GM12878 (cell line): Measurements from ENCODE around the gene RIMBP2. TPM values are rescaled to one million over a fixed set of nuclear protein-coding genes. Genes with fewer than 3 reads are reported as not detected.

Source experiments
- ATAC-seq: fragments of 200-7000 bp; cut with Tn5 transposase; 3 replicates; pipeline ENCODE4 v1.9.1; 2020; ENCODE audit warnings: mild to moderate bottlenecking, moderate library complexity
- BruUV-seq: library from RNA; stranded (reverse); fragments of 400-500 nt; replicated peaks from 2 replicates; lab custom pipeline; 2021; lab: Mats Ljungman, UMichigan
- CTCF ChIA-PET: fragments of 300-600 bp; sonication (Branson Sonifier 250); formaldehyde crosslinking; extraction: SDS; loops from one replicate; lab custom pipeline; 2021; ENCODE audit warnings: inconsistent platforms; lab: Yijun Ruan, JAX
- POLR2A ChIA-PET: fragments of 350-600 bp; formaldehyde crosslinking; extraction: SDS; loops from one replicate; lab custom pipeline; 2021; ENCODE audit warnings: inconsistent platforms; lab: Charles Lee
- RAD21 ChIA-PET: fragments of 300-600 bp; sonication (Branson Sonifier 250); formaldehyde crosslinking; loops from one replicate; lab custom pipeline; 2023; ENCODE audit warnings: antibody characterized with exemption; ENCODE audit not compliant: unreplicated experiment; lab: Charles Lee
- SMC1A ChIA-PET: fragments of 300-600 bp; sonication (Branson Sonifier 250); formaldehyde crosslinking; loops from one replicate; lab custom pipeline; 2023; ENCODE audit not compliant: unreplicated experiment, uncharacterized antibody; lab: Charles Lee
- DNase-seq: peaks from one replicate; pipeline ENCODE4 v3.0.0-alpha.2; 2011; ENCODE audit warnings: low read depth, low spot score
- FAIRE-seq: peaks from 3 replicates; lab custom pipeline; 2011; peaks lifted over from hg19 to GRCh38; lab: Jason Lieb, UNC
- H2AFZ ChIP-seq: 2 replicates; pipeline ENCODE4 v1.6.0; 2011; ENCODE audit warnings: low read depth, low read length, control low read depth; ENCODE audit not compliant: control insufficient read depth
- H3K27ac ChIP-seq: 2 replicates; pipeline ENCODE4 v1.5.1; 2011; ENCODE audit warnings: control low read depth; ENCODE audit not compliant: control insufficient read depth, insufficient read depth
- H3K27me3 ChIP-seq, 2 experiments: replicated peaks in 1 of 2; 2 replicates each; pipeline versions ENCODE4 v1.6.0 to v1.6.1; 2011; ENCODE audit warnings: low read length in 1 of 2; ENCODE audit not compliant: control insufficient read depth in 2 of 2, insufficient read depth in 2 of 2
- H3K36me3 ChIP-seq, 2 experiments: 2 replicates each; pipeline ENCODE4 v1.5.1; 2011; ENCODE audit warnings: low read length in 1 of 2; ENCODE audit not compliant: control insufficient read depth in 2 of 2, insufficient read depth in 2 of 2
- H3K4me1 ChIP-seq: 2 replicates; pipeline ENCODE4 v1.6.1; 2011; ENCODE audit warnings: mild to moderate bottlenecking, low read length, moderate library complexity, mixed read lengths; ENCODE audit not compliant: control insufficient read depth, insufficient read depth
- H3K4me2 ChIP-seq: 2 replicates; pipeline ENCODE4 v1.6.0; 2011; ENCODE audit warnings: control low read depth; ENCODE audit not compliant: control insufficient read depth, insufficient read depth
- H3K4me3 ChIP-seq: fragments of 200-600 bp; sonication (generic); 2 replicates; pipeline ENCODE4 v1.5.1; 2016
- H3K79me2 ChIP-seq: 2 replicates; pipeline ENCODE4 v1.6.0; 2011; ENCODE audit warnings: low read length; ENCODE audit not compliant: control insufficient read depth, insufficient read depth
- H3K9ac ChIP-seq: 2 replicates; pipeline ENCODE4 v1.8.0; 2011; ENCODE audit warnings: low read length, control low read depth, mixed read lengths; ENCODE audit not compliant: control insufficient read depth, insufficient read depth
- H3K9me3 ChIP-seq: replicated peaks from 3 replicates; pipeline ENCODE4 v1.5.1; 2011; ENCODE audit warnings: mild to moderate bottlenecking, low read length; ENCODE audit not compliant: control insufficient read depth, insufficient read depth
- H4K20me1 ChIP-seq: 2 replicates; pipeline ENCODE4 v1.6.0; 2011; ENCODE audit not compliant: control insufficient read depth, insufficient read depth
- CEBPB ChIP-seq, 2 experiments: fragments of 150-350 bp in 1 of 2; IDR thresholded peaks; 2 replicates each; pipeline ENCODE4 v1.6.1; 2012 to 2014; ENCODE audit warnings: low read depth in 2 of 2, low read length in 2 of 2, borderline replicate concordance in 1 of 2, inconsistent platforms in 1 of 2
- IKZF2 ChIP-seq, 2 experiments: fragments of 450-650 bp; IDR thresholded peaks; 2 replicates each; pipeline ENCODE4 v1.6.1; 2017; ENCODE audit warnings: mild to moderate bottlenecking in 2 of 2, moderate library complexity in 2 of 2
- NFYB ChIP-seq: IDR thresholded peaks from 2 replicates; pipeline ENCODE4 v1.6.1; 2011; ENCODE audit warnings: low read depth, mild to moderate bottlenecking, low read length, improper control_type of control experiment, moderate library complexity; ENCODE audit not compliant: insufficient read depth
- NR2F1 ChIP-seq: fragments of 450-650 bp; conservative IDR thresholded peaks from 2 replicates; pipeline ENCODE4 v1.6.1; 2017; ENCODE audit warnings: mild to moderate bottlenecking
- WGBS: methylation state at CpG from one replicate; pipeline ENCODE4 v1.1.6; 2016; ENCODE audit warnings: low lambda C conversion rate; ENCODE audit not compliant: insufficient replicate concordance, insufficient coverage; ENCODE audit errors: missing lambda C conversion rate; 5-methylcytosine and 5-hydroxymethylcytosine counted together
- in situ Hi-C: fragments of 300-500 bp; cut with MboI; formaldehyde crosslinking; loops from 9 replicates; pipeline ENCODE4 v1.14.3; 2018; ENCODE audit warnings: mixed read lengths
- intact Hi-C: fragments of 100-400 bp; cut with micrococcal nuclease; formaldehyde crosslinking; loops from one replicate; pipeline ENCODE4 v1.14.2; 2022; ENCODE audit not compliant: unreplicated experiment
- polyA plus RNA-seq, 11 experiments: library from polyadenylated mRNA; depleted of rRNA in 4 of 11; unstranded in 6 of 11; stranded (reverse) in 5 of 11; fragments of >200 nt; fragmentation: Nextera tagmentation in 4 of 11; fragmentation: Illumina TruSeq in 1 of 11; extraction: Ambion mirVana in 4 of 11; extraction: Trizol in 1 of 11; gene quantifications; 1 replicate in 1 of 11; 2 replicates in 10 of 11; pipeline versions ENCODE4 v1.2.1 to v1.2.3, GENCODE V29; 2011 to 2016; ENCODE audit warnings: inconsistent platforms in 2 of 11, missing spikeins in 2 of 11, low read depth in 1 of 11
- total RNA-seq, 4 experiments: library from RNA; depleted of rRNA in 3 of 4; stranded (reverse); fragments of >200 nt in 3 of 4; fragmentation: Illumina TruSeq in 1 of 4; extraction: Trizol in 1 of 4; gene quantifications; 2 replicates each; pipeline versions ENCODE4 v1.2.1 to v1.2.3, GENCODE V29; 2013 to 2021
- TF ChIP-seq, protein P1 (sequence below): fragments of 450-650 bp; IDR thresholded peaks from 2 replicates; pipeline ENCODE4 v1.6.1; 2018; ENCODE audit warnings: borderline replicate concordance, mild to moderate bottlenecking; ENCODE audit not compliant: partially characterized antibody
- TF ChIP-seq, protein P2 (sequence below): fragments of 450-650 bp; conservative IDR thresholded peaks from 2 replicates; pipeline ENCODE4 v1.6.1; 2017; ENCODE audit warnings: mild to moderate bottlenecking, moderate library complexity

RIMBP2 gene
- total and polyA plus RNA-seq, 10 of the 15 experiments (the other 5 are each of a cell fraction or from before 2014, with no cell fraction given), result 0.04 to 2.9 (median 0.07) TPM; not detected in 1

DNA sequence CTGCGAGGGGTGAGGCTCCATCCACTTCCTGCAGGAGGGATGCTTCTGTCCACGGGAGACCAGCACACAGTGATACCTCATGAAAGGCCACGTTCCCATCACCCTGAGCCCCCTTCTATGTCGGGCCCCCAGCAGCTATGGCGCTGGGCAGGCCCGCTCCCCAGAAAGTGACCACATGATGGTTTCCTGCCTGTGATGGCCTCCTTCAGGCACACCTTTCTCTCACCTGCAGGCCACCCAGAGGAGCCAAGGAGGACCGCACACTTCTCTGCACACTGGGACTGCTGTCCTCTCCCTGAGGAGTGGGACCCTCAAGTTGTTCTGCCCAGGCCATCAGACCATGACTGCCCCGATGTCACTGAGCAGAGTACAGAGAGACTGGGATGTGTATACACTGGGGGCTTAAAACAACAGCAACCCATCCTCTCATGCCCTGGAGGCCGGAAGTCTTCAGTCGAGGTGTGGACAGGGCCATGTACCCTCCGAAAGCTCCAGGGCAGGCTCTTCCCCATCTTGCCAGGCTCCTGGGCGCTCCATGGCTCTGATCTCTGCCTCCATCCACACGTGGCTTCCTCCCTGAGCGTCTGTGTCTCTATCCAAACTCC, 219.5 kb downstream of the RIMBP2 start:
- POLR2A ChIA-PET, result no interaction called here
- Histone ChIP-seq H2AFZ (no peak overlapping the region), H3K4me3 (no peak overlapping the region), H3K27ac (no peak overlapping the region), H3K36me3 (no peaks in the 10 kb centered on the region), H3K27me3 (no peaks in the 10 kb centered on the region), H4K20me1 (no peaks in the 10 kb centered on the region), H3K79me2 (no peaks in the 10 kb centered on the region), H3K9ac (no peak overlapping the region), H3K9me3 (no peaks in the 10 kb centered on the region; the same call in 2 of the 3 replicates), H3K4me1 (no peaks in the 10 kb centered on the region), H3K4me2 (no peak overlapping the region)
- intact Hi-C loops (no loop called here), in situ Hi-C loops (no loop called here)
- 34% methylated on average over 12 of the region's 14 CpGs for WGBS
- DNase-seq (no peak), FAIRE-seq (no peak), ATAC-seq (no peak)
- RAD21 ChIA-PET, result no interaction called here
- SMC1A ChIA-PET, result no interaction called here
- no TSS peak for BruUV-seq
- CTCF ChIA-PET, result no interaction called here
- TF ChIP-seq NFYB, result no peak
- TF ChIP-seq NR2F1, result no peak
- TF ChIP-seq CEBPB (IDR thresholded peaks at IDR 0.05; ENCODE audit: borderline replicate concordance in 1 of 2, low read depth in 2 of 2, low read length in 2 of 2), result no peak
- no peak for TF ChIP-seq IKZF2 (IDR thresholded peaks at IDR 0.05)
- TF ChIP-seq, protein P1, sequence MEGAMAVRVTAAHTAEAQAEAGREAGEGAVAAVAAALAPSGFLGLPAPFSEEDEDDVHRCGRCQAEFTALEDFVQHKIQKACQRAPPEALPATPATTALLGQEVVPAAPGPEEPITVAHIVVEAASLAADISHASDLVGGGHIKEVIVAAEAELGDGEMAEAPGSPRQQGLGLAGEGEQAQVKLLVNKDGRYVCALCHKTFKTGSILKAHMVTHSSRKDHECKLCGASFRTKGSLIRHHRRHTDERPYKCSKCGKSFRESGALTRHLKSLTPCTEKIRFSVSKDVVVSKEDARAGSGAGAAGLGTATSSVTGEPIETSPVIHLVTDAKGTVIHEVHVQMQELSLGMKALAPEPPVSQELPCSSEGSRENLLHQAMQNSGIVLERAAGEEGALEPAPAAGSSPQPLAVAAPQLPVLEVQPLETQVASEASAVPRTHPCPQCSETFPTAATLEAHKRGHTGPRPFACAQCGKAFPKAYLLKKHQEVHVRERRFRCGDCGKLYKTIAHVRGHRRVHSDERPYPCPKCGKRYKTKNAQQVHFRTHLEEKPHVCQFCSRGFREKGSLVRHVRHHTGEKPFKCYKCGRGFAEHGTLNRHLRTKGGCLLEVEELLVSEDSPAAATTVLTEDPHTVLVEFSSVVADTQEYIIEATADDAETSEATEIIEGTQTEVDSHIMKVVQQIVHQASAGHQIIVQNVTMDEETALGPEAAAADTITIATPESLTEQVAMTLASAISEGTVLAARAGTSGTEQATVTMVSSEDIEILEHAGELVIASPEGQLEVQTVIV, result no peak
- TF ChIP-seq, protein P2, sequence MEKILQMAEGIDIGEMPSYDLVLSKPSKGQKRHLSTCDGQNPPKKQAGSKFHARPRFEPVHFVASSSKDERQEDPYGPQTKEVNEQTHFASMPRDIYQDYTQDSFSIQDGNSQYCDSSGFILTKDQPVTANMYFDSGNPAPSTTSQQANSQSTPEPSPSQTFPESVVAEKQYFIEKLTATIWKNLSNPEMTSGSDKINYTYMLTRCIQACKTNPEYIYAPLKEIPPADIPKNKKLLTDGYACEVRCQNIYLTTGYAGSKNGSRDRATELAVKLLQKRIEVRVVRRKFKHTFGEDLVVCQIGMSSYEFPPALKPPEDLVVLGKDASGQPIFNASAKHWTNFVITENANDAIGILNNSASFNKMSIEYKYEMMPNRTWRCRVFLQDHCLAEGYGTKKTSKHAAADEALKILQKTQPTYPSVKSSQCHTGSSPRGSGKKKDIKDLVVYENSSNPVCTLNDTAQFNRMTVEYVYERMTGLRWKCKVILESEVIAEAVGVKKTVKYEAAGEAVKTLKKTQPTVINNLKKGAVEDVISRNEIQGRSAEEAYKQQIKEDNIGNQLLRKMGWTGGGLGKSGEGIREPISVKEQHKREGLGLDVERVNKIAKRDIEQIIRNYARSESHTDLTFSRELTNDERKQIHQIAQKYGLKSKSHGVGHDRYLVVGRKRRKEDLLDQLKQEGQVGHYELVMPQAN, result no peak
